HCT116 (cell line): Measurements from ENCODE around the gene ATXN1. TPM values are rescaled to one million over a fixed set of nuclear protein-coding genes. Genes with fewer than 3 reads are reported as not detected.

Source experiments
- ATAC-seq: fragments of 200-7000 bp; cut with Tn5 transposase; 2 replicates; pipeline ENCODE4 v1.9.1; 2020; ENCODE audit warnings: mild to moderate bottlenecking, moderate library complexity
- BruUV-seq: library from RNA; stranded (reverse); fragments of 400-500 nt; replicated peaks from 2 replicates; lab custom pipeline; 2021; lab: Mats Ljungman, UMichigan
- CTCF ChIA-PET: fragments of 300-600 bp; sonication (Branson Sonifier 250); formaldehyde crosslinking; loops from one replicate; lab custom pipeline; 2021; ENCODE audit warnings: antibody characterized with exemption; lab: Charles Lee
- POLR2A ChIA-PET: fragments of 300-600, 350-600 bp; sonication (Branson Sonifier 250); formaldehyde crosslinking; loops from one replicate; lab custom pipeline; 2021; ENCODE audit warnings: antibody characterized with exemption; lab: Charles Lee
- RAD21 ChIA-PET, 2 experiments: fragments of 300-600 bp; sonication (Branson Sonifier 250); formaldehyde crosslinking; loops; one replicate each; lab custom pipeline; 2023; ENCODE audit warnings: low total read pairs in 2 of 2; ENCODE audit not compliant: uncharacterized antibody in 2 of 2, unreplicated experiment in 2 of 2, low non-redundant PET in 1 of 2; lab: Charles Lee
- DNase-seq: peaks from one replicate; pipeline ENCODE4 v3.0.0-alpha.2; 2010; ENCODE audit warnings: low read depth, low spot score
- H2AFZ ChIP-seq: fragments of 200-600 bp; shearing (Covaris generic), sonication (generic); 2 replicates; pipeline ENCODE4 v1.6.1; 2017; ENCODE audit warnings: low read depth, mixed run types, mixed read lengths, antibody characterized with exemption, low read length; ENCODE audit not compliant: poor library complexity, severe bottlenecking
- H3K27ac ChIP-seq: 2 replicates; pipeline ENCODE4 v1.5.1; 2012; ENCODE audit warnings: low read depth, low read length
- H3K27me3 ChIP-seq: fragments of 200-600 bp; sonication (generic); 2 replicates; pipeline ENCODE4 v1.6.1; 2016; ENCODE audit warnings: mixed run types, low read length, mixed read lengths; ENCODE audit not compliant: insufficient read depth
- H3K36me3 ChIP-seq, 2 experiments: fragments of 200-500 bp in 1 of 2; fragments of 200-600 bp in 1 of 2; sonication (Bioruptor generic) in 1 of 2; sonication (generic) in 1 of 2; 2 replicates each; pipeline versions ENCODE4 v1.5.1 to v1.6.1; 2014 to 2016; ENCODE audit warnings: low read length in 2 of 2, inconsistent platforms in 1 of 2, mixed read lengths in 1 of 2, mixed run types in 1 of 2; ENCODE audit not compliant: insufficient read depth in 2 of 2, control insufficient read depth in 1 of 2
- H3K4me1 ChIP-seq, 2 experiments: fragments of 200-600 bp in 1 of 2; sonication (generic) in 1 of 2; 2 replicates each; pipeline versions ENCODE4 v1.5.1 to v1.6.1; 2012 to 2017; ENCODE audit warnings: low read length in 2 of 2, inconsistent platforms in 1 of 2, mild to moderate bottlenecking in 1 of 2, mixed read lengths in 1 of 2, mixed run types in 1 of 2, moderate library complexity in 1 of 2; ENCODE audit not compliant: insufficient read depth in 2 of 2, control insufficient read depth in 1 of 2
- H3K4me2 ChIP-seq: fragments of 200-600 bp; sonication (generic); 2 replicates; pipeline ENCODE4 v1.6.1; 2017; ENCODE audit warnings: mixed run types, low read length, mixed read lengths
- H3K4me3 ChIP-seq, 2 experiments: fragments of 200-600 bp in 1 of 2; sonication (generic) in 1 of 2; replicated peaks in 1 of 2; 2 replicates each; pipeline ENCODE4 v1.5.1; 2011 to 2016; ENCODE audit warnings: low read length in 2 of 2, control low read depth in 1 of 2, low read depth in 1 of 2, mild to moderate bottlenecking in 1 of 2, mixed read lengths in 1 of 2, mixed run types in 1 of 2
- H3K79me2 ChIP-seq: fragments of 200-600 bp; sonication (generic); 2 replicates; pipeline ENCODE4 v1.6.1; 2017; ENCODE audit warnings: mild to moderate bottlenecking, mixed run types, low read length, moderate library complexity, mixed read lengths; ENCODE audit not compliant: insufficient read depth
- H3K9ac ChIP-seq: fragments of 200-600 bp; sonication (generic); 2 replicates; pipeline ENCODE4 v1.6.1; 2016; ENCODE audit warnings: low read length, mixed read lengths
- H3K9me2 ChIP-seq: fragments of 200-600 bp; sonication (generic), shearing (Covaris generic); 2 replicates; pipeline ENCODE4 v1.6.1; 2017; ENCODE audit warnings: mixed run types, mild to moderate bottlenecking, moderate library complexity; ENCODE audit not compliant: insufficient read depth
- H3K9me3 ChIP-seq, 2 experiments: fragments of 200-500 bp in 1 of 2; fragments of 200-600 bp in 1 of 2; sonication (Bioruptor generic) in 1 of 2; sonication (generic) in 1 of 2; 2 replicates each; pipeline ENCODE4 v1.6.1; 2014 to 2017; ENCODE audit warnings: low read length in 2 of 2, mixed read lengths in 2 of 2, inconsistent platforms in 1 of 2, low read depth in 1 of 2, mild to moderate bottlenecking in 1 of 2, mixed run types in 1 of 2, moderate library complexity in 1 of 2; ENCODE audit not compliant: control insufficient read depth in 1 of 2, insufficient read depth in 1 of 2
- H4K20me1 ChIP-seq: fragments of 200-600 bp; sonication (generic), shearing (Covaris generic); 2 replicates; pipeline ENCODE4 v1.6.1; 2017; ENCODE audit warnings: mixed run types, mild to moderate bottlenecking, moderate library complexity; ENCODE audit not compliant: insufficient read depth
- CEBPB ChIP-seq: IDR thresholded peaks from 2 replicates; pipeline ENCODE4 v1.6.1; 2012; ENCODE audit warnings: low read depth
- EZH2 ChIP-seq: fragments of 200-600 bp; sonication (generic); IDR thresholded peaks from 2 replicates; pipeline ENCODE4 v1.6.1; 2017; ENCODE audit warnings: antibody characterized with exemption, mixed run types
- FOSL1 ChIP-seq: IDR thresholded peaks from 2 replicates; pipeline ENCODE4 v1.6.1; 2012; ENCODE audit warnings: low read depth
- POLR2A ChIP-seq: IDR thresholded peaks from 2 replicates; pipeline ENCODE4 v1.7.0; 2011; ENCODE audit warnings: borderline replicate concordance; ENCODE audit not compliant: insufficient read depth, insufficient read length; ENCODE audit errors: extremely low read depth
- POLR2AphosphoS5 ChIP-seq: IDR thresholded peaks from 2 replicates; pipeline ENCODE4 v1.6.1; 2011; ENCODE audit warnings: mild to moderate bottlenecking, low read depth, low read length, moderate library complexity
- SP1 ChIP-seq: IDR thresholded peaks from 2 replicates; pipeline ENCODE4 v1.6.1; 2012; ENCODE audit warnings: low read depth
- SRF ChIP-seq: IDR thresholded peaks from 2 replicates; pipeline ENCODE4 v1.6.1; 2012; ENCODE audit warnings: low read depth
- TCF7L2 ChIP-seq: IDR thresholded peaks from 2 replicates; pipeline ENCODE4 v1.7.0; 2011; ENCODE audit warnings: borderline replicate concordance, inconsistent platforms; ENCODE audit not compliant: insufficient read depth, insufficient read length; ENCODE audit errors: extremely low read depth
- YY1 ChIP-seq: IDR thresholded peaks from 2 replicates; pipeline ENCODE4 v1.6.1; 2011; ENCODE audit warnings: low read length, low read depth, moderate library complexity, mild to moderate bottlenecking; ENCODE audit not compliant: insufficient replicate concordance; ENCODE audit errors: extremely low read depth
- ZNF274 ChIP-seq: fragments of 200-500 bp; sonication (Bioruptor generic); IDR thresholded peaks from 2 replicates; pipeline ENCODE4 v1.6.1; 2014; ENCODE audit warnings: mild to moderate bottlenecking, low read depth, low read length, inconsistent platforms
- intact Hi-C: fragments of 100-400 bp; cut with micrococcal nuclease; formaldehyde crosslinking; loops from 2 replicates; pipeline ENCODE4 v1.10.0; 2022
- total RNA-seq: library from RNA; stranded (reverse); gene quantifications from one replicate; pipeline ENCODE4 v1.2.1, GENCODE V29; 2021; ENCODE audit not compliant: unreplicated experiment
- TF ChIP-seq, protein P1 (sequence below), 3 experiments: fragments of 200-600 bp in 1 of 3; sonication (generic) in 1 of 3; IDR thresholded peaks in 2 of 3; conservative IDR thresholded peaks in 1 of 3; 2 replicates each; pipeline ENCODE4 v1.5.1; 2012 to 2017; ENCODE audit warnings: low read depth in 2 of 3, low read length in 2 of 3, antibody characterized with exemption in 1 of 3, borderline replicate concordance in 1 of 3, control low read depth in 1 of 3, mild to moderate bottlenecking in 1 of 3, mixed read lengths in 1 of 3, mixed run types in 1 of 3, moderate library complexity in 1 of 3; ENCODE audit not compliant: insufficient read depth in 1 of 3
- TF ChIP-seq, protein P2 (sequence below): IDR thresholded peaks from 2 replicates; pipeline ENCODE4 v1.6.1; 2012
- TF ChIP-seq, protein P3 (sequence below): IDR thresholded peaks from 2 replicates; pipeline ENCODE4 v1.6.1; 2012
- TF ChIP-seq, protein P4 (sequence below): IDR thresholded peaks from 2 replicates; pipeline ENCODE4 v1.6.1; 2012; ENCODE audit warnings: low read depth

The ATXN1 gene
- total RNA-seq, 1 experiment from 2014 or later = 21.0 TPM

DNA sequence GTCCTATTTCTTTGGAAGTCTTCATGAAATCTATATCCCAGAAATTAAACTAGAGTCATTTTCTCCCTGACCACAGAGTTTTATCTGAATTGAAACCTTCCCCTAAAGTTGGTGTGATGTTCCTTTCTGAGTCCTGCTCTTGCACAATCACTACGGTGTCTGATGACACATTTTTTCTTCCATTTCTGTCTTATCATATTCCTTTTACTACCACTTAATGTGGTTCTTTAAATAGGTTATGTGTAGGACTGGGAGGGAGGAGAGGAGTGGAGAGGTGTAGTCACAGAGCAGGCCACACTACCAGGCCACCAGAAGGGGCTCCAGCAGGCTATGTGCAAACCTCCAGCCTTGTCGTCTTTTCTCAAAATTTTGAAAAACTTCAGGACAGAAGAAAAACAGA lies 39.7 kb upstream of the ATXN1 start:
- no peak for DNase-seq

DNA sequence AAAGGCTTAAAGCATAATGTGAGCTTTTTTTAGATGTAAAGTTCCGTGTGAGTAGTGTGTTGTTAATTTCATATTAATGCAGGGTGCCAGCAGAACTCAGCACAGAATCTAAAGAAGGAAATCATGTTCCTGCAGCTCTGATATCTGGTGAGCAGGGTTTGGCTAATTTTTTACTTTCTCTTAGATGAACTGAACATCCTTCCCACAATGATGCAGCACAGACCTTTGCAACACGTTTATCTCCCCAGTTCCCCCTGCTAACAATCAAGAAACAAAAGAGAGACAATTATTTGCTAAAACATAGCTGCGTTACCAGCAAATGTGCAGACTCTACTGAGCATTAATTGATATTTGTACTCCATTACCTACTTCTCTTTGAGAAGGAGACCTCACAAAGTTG lies 39.1 kb upstream of the ATXN1 start:
- H3K4me2 ChIP-seq = no peak overlapping the region
- TF ChIP-seq EZH2 (no peak), SP1 (no peak), POLR2A (no peak), FOSL1 (no peak), ZNF274 (no peak), YY1 (no peak)
- TF ChIP-seq, protein P1, sequence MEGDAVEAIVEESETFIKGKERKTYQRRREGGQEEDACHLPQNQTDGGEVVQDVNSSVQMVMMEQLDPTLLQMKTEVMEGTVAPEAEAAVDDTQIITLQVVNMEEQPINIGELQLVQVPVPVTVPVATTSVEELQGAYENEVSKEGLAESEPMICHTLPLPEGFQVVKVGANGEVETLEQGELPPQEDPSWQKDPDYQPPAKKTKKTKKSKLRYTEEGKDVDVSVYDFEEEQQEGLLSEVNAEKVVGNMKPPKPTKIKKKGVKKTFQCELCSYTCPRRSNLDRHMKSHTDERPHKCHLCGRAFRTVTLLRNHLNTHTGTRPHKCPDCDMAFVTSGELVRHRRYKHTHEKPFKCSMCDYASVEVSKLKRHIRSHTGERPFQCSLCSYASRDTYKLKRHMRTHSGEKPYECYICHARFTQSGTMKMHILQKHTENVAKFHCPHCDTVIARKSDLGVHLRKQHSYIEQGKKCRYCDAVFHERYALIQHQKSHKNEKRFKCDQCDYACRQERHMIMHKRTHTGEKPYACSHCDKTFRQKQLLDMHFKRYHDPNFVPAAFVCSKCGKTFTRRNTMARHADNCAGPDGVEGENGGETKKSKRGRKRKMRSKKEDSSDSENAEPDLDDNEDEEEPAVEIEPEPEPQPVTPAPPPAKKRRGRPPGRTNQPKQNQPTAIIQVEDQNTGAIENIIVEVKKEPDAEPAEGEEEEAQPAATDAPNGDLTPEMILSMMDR (IDR thresholded peaks at IDR 0.05 in 2 of 3, conservative IDR thresholded peaks at IDR 0.05 in 1 of 3; ENCODE audit: borderline replicate concordance in 1 of 3, insufficient read depth in 1 of 3, low read depth in 2 of 3, low read length in 2 of 3) = no peak
- TF ChIP-seq, protein P2, sequence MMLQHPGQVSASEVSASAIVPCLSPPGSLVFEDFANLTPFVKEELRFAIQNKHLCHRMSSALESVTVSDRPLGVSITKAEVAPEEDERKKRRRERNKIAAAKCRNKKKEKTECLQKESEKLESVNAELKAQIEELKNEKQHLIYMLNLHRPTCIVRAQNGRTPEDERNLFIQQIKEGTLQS = no peak
- TF ChIP-seq, protein P3, sequence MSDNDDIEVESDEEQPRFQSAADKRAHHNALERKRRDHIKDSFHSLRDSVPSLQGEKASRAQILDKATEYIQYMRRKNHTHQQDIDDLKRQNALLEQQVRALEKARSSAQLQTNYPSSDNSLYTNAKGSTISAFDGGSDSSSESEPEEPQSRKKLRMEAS = no peak
- TF ChIP-seq, protein P4, sequence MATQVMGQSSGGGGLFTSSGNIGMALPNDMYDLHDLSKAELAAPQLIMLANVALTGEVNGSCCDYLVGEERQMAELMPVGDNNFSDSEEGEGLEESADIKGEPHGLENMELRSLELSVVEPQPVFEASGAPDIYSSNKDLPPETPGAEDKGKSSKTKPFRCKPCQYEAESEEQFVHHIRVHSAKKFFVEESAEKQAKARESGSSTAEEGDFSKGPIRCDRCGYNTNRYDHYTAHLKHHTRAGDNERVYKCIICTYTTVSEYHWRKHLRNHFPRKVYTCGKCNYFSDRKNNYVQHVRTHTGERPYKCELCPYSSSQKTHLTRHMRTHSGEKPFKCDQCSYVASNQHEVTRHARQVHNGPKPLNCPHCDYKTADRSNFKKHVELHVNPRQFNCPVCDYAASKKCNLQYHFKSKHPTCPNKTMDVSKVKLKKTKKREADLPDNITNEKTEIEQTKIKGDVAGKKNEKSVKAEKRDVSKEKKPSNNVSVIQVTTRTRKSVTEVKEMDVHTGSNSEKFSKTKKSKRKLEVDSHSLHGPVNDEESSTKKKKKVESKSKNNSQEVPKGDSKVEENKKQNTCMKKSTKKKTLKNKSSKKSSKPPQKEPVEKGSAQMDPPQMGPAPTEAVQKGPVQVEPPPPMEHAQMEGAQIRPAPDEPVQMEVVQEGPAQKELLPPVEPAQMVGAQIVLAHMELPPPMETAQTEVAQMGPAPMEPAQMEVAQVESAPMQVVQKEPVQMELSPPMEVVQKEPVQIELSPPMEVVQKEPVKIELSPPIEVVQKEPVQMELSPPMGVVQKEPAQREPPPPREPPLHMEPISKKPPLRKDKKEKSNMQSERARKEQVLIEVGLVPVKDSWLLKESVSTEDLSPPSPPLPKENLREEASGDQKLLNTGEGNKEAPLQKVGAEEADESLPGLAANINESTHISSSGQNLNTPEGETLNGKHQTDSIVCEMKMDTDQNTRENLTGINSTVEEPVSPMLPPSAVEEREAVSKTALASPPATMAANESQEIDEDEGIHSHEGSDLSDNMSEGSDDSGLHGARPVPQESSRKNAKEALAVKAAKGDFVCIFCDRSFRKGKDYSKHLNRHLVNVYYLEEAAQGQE = no peak

More for the DNA sequence above, 39.7 kb upstream of the ATXN1 start:
- H3K4me2 ChIP-seq = no peak overlapping the region
- no peaks in the 10 kb centered on the region for H3K9me2 ChIP-seq
- peaks cover 0 to 8% of the 10 kb centered on the region in 2 experiments; a peak in 2 of 4 replicates for H3K4me1 ChIP-seq
- H3K79me2 ChIP-seq = no peaks in the 10 kb centered on the region
- TF ChIP-seq SRF (no peak), YY1 (no peak), ZNF274 (no peak), CEBPB (peak; percentile 42), TCF7L2 (no peak), POLR2A (no peak), POLR2AphosphoS5 (no peak)
- TF ChIP-seq, protein P3 = no peak
- ChIA-PET CTCF (interaction anchor here (0.6 to 0.8 kb wide), 2 partner anchors 38 to 305 kb away, joined by 3 to 4 read pairs; no protein-coding TSS in a partner anchor), RAD21 (no interaction called here), POLR2A (no interaction called here)
- no peak overlapping the region for H3K27ac ChIP-seq
- H3K9ac ChIP-seq = no peak overlapping the region
- H3K4me3 ChIP-seq = no peak overlapping the region
- no peaks in the 10 kb centered on the region for H3K9me3 ChIP-seq
- H3K36me3 ChIP-seq = no peaks in the 10 kb centered on the region
- no peaks in the 10 kb centered on the region for H3K27me3 ChIP-seq
- H2AFZ ChIP-seq = no peak overlapping the region
- no TSS peak for BruUV-seq
- intact Hi-C loops = no loop called here
- ATAC-seq = no peak
- no peaks in the 10 kb centered on the region for H4K20me1 ChIP-seq

More for the DNA sequence above, 39.1 kb upstream of the ATXN1 start:
- CTCF ChIA-PET = interaction anchor here (0.8 kb wide), 1 partner anchor 37 kb away, joined by 3 read pairs; no protein-coding TSS in a partner anchor
- Histone ChIP-seq H4K20me1 (no peaks in the 10 kb centered on the region), H3K4me3 (no peak overlapping the region), H3K79me2 (no peaks in the 10 kb centered on the region), H3K9me3 (no peaks in the 10 kb centered on the region), H3K27ac (no peak overlapping the region), H3K9ac (no peak overlapping the region), H3K9me2 (no peaks in the 10 kb centered on the region), H3K4me1 (peaks cover 0 to 8% of the 10 kb centered on the region in 2 experiments; a peak in 2 of 4 replicates), H2AFZ (peak overlapping the region; percentile 3), H3K27me3 (no peaks in the 10 kb centered on the region), H3K36me3 (no peaks in the 10 kb centered on the region)
- no TSS peak for BruUV-seq
- POLR2A ChIA-PET = no interaction called here
- DNase-seq (no peak), ATAC-seq (no peak)
- intact Hi-C loops = no loop called here
- RAD21 ChIA-PET = no interaction called here
